ENCODE data around the gene OPRM1. TPM values are rescaled to one million over a fixed set of nuclear protein-coding genes. Genes with fewer than 3 reads are reported as not detected.

Gene OPRM1
- total and polyA plus RNA-seq, 8 donors, result 0.45 to 1.5 TPM; not detected in 6

DNA sequence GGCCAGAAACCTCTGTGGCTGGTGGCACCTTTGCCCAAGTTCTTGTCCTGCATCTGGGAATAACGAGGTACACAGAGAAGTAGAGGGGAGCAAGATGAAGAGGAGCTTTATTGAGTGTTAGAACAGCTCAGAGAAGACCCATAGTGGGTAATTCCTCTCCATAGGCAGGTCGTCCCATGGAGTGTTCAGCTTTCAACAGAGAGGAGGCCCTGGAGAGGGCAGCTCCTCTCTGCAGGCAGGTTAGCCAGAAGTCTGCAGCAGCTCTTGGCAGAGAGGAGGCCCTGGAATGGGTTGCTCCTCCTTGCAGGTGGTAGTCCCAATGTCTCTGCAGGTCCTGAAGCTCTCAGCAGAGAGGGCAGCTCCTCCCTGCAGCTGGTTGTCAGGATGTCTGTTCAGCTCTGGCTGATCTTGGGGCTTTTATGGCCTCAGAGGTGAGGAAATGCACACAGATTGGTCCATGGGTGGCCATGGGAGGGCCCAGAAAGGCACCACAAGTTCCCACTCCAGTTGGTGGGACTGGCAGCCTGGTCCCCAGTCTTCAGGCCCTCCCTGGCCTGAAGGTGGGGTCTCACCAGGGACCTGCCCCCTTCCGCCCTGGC is 228.6 kb downstream of the OPRM1 start:
- H3K27ac ChIP-seq, result no peak overlapping the region
- intact Hi-C loops (cut with DNase I; ENCODE audit: low total_unique reads), result no loop called here
- no peak for DNase-seq
- H3K36me3 ChIP-seq, result no peaks in the 10 kb centered on the region
- H3K4me1 ChIP-seq, result no peaks in the 10 kb centered on the region
- no peak overlapping the region for H3K4me3 ChIP-seq
- 81 to 88% (median 84%) methylated on average over 3 of the region's 3 CpGs for WGBS, 5 donors
- H3K9me3 ChIP-seq, result no peaks in the 10 kb centered on the region
- TF ChIP-seq, protein P1, sequence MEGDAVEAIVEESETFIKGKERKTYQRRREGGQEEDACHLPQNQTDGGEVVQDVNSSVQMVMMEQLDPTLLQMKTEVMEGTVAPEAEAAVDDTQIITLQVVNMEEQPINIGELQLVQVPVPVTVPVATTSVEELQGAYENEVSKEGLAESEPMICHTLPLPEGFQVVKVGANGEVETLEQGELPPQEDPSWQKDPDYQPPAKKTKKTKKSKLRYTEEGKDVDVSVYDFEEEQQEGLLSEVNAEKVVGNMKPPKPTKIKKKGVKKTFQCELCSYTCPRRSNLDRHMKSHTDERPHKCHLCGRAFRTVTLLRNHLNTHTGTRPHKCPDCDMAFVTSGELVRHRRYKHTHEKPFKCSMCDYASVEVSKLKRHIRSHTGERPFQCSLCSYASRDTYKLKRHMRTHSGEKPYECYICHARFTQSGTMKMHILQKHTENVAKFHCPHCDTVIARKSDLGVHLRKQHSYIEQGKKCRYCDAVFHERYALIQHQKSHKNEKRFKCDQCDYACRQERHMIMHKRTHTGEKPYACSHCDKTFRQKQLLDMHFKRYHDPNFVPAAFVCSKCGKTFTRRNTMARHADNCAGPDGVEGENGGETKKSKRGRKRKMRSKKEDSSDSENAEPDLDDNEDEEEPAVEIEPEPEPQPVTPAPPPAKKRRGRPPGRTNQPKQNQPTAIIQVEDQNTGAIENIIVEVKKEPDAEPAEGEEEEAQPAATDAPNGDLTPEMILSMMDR (IDR thresholded peaks at IDR 0.05), result no peak
- TF ChIP-seq POLR2A (IDR thresholded peaks at IDR 0.05), result no peak
- TF ChIP-seq EP300 (IDR thresholded peaks at IDR 0.05), result no peak
- no peaks in the 10 kb centered on the region for H3K27me3 ChIP-seq

- DNase-seq, result no peak
- H3K36me3 ChIP-seq, result no peaks in the 10 kb centered on the region
- intact Hi-C loops (cut with DNase I; ENCODE audit: low total_unique reads), result no loop called here
- no peak for TF ChIP-seq POLR2A (IDR thresholded peaks at IDR 0.05)
- no peak for TF ChIP-seq EP300 (IDR thresholded peaks at IDR 0.05)
- TF ChIP-seq, protein P1 (IDR thresholded peaks at IDR 0.05), result no peak
- no peak for TF ChIP-seq POLR2AphosphoS5 (IDR thresholded peaks at IDR 0.05)
- H3K4me1 ChIP-seq, result no peaks in the 10 kb centered on the region
- no peaks in the 10 kb centered on the region for H3K9me3 ChIP-seq
- no peak overlapping the region for H3K4me3 ChIP-seq
- no peaks in the 10 kb centered on the region for H3K27me3 ChIP-seq
- no peak overlapping the region for H3K27ac ChIP-seq
- WGBS, 5 donors, result 73 to 94% (median 90%) methylated on average over 3 of the region's 3 CpGs
Measured at GRCh38 chr6:154268486-154268885, 229.4 kb downstream of the OPRM1 start.

- Histone ChIP-seq H3K27ac (no peak overlapping the region), H3K27me3 (no peaks in the 10 kb centered on the region), H3K36me3 (no peaks in the 10 kb centered on the region), H3K4me1 (peaks cover 0 to 13% (median 4%) of the 10 kb centered on the region in 4 donors), H3K9me3 (no peaks in the 10 kb centered on the region), H3K4me3 (no peak overlapping the region)
- TF ChIP-seq EP300 (IDR thresholded peaks at IDR 0.05) (no peak), POLR2A (IDR thresholded peaks at IDR 0.05) (no peak), POLR2AphosphoS5 (IDR thresholded peaks at IDR 0.05) (no peak)
- TF ChIP-seq, protein P1 (IDR thresholded peaks at IDR 0.05), result no peak
- 89 to 95% (median 92%) methylated on average over 2 of the region's 2 CpGs for WGBS, 5 donors
- intact Hi-C loops (cut with DNase I; ENCODE audit: low total_unique reads), result loop anchor here (5.0 kb wide), 1 partner anchor 127 kb away; no protein-coding TSS in a partner anchor
- no peak for DNase-seq
Measured at GRCh38 chr6:154274168-154274567, 235.1 kb downstream of the OPRM1 start.

GRCh38 chr6:154276810-154277628 is 238.0 kb downstream of the OPRM1 start:
- peak overlapping the region in 2 of 4 donors; percentile 7 to 10 for H3K4me3 ChIP-seq
- H3K9me3 ChIP-seq, result no peaks in the 10 kb centered on the region
- DNase-seq, result peak in 1 of 2 donors; percentile 71
- H3K36me3 ChIP-seq, result no peaks in the 10 kb centered on the region
- no peak for TF ChIP-seq EP300 (IDR thresholded peaks at IDR 0.05)
- TF ChIP-seq, protein P1 (IDR thresholded peaks at IDR 0.05), result peak in 5 of 7 experiments; percentile 28 to 68 (median 61)
- H3K4me1 ChIP-seq, result peaks cover 0 to 13% (median 4%) of the 10 kb centered on the region in 4 donors
- H3K27ac ChIP-seq, result no peak overlapping the region
- WGBS, 5 donors, result 29 to 43% (median 32%) methylated on average over 11 of the region's 11 CpGs
- H3K27me3 ChIP-seq, result no peaks in the 10 kb centered on the region
- intact Hi-C loops (cut with DNase I; ENCODE audit: low total_unique reads), result no loop called here
